Measurements from ENCODE around the gene IRX2. TPM values are rescaled to one million over a fixed set of nuclear protein-coding genes. Genes with fewer than 3 reads are reported as not detected.

The IRX2 gene
- total RNA-seq, 1 donor from 2014 or later, result 9.1 TPM

- Mint-ChIP-seq H3K27ac (ENCODE audit: unreplicated experiment) (no peak overlapping the region), H3K4me3 (ENCODE audit: unreplicated experiment) (no peak overlapping the region), H3K9me3 (ENCODE audit: low read depth) (no peaks in the 10 kb centered on the region), H3K27me3 (ENCODE audit: low read depth) (peaks cover 38% of the 10 kb centered on the region), H3K4me1 (ENCODE audit: low read depth) (no peaks in the 10 kb centered on the region), H3K36me3 (ENCODE audit: low read depth) (no peaks in the 10 kb centered on the region)
- no peak for DNase-seq (ENCODE audit: low spot score)
- TF ChIP-seq CTCF (IDR thresholded peaks at IDR 0.05), result no peak
Measured at GRCh38 chr5:2704111-2704510, 47.4 kb downstream of the IRX2 start.

- Mint-ChIP-seq H3K4me3 (ENCODE audit: unreplicated experiment) (no peak overlapping the region), H3K27ac (ENCODE audit: unreplicated experiment) (no peak overlapping the region), H3K9me3 (ENCODE audit: low read depth) (no peaks in the 10 kb centered on the region), H3K27me3 (ENCODE audit: low read depth) (peaks cover 38% of the 10 kb centered on the region), H3K36me3 (ENCODE audit: low read depth) (no peaks in the 10 kb centered on the region), H3K4me1 (ENCODE audit: low read depth) (no peaks in the 10 kb centered on the region)
- no peak for TF ChIP-seq CTCF (IDR thresholded peaks at IDR 0.05)
- DNase-seq (ENCODE audit: low spot score), result no peak
Measured at GRCh38 chr5:2703615-2704014, 47.9 kb downstream of the IRX2 start.

- H3K4me3 Mint-ChIP-seq (ENCODE audit: unreplicated experiment), result no peak overlapping the region
- H3K4me1 Mint-ChIP-seq (ENCODE audit: low read depth), result no peaks in the 10 kb centered on the region
- no peak for TF ChIP-seq CTCF (IDR thresholded peaks at IDR 0.05)
- H3K9me3 Mint-ChIP-seq (ENCODE audit: low read depth), result no peaks in the 10 kb centered on the region
- H3K36me3 Mint-ChIP-seq (ENCODE audit: low read depth), result no peaks in the 10 kb centered on the region
- no peak overlapping the region for H3K27ac Mint-ChIP-seq (ENCODE audit: unreplicated experiment)
- DNase-seq (ENCODE audit: low spot score), result no peak
- H3K27me3 Mint-ChIP-seq (ENCODE audit: low read depth), result peaks cover 38% of the 10 kb centered on the region
Measured at GRCh38 chr5:2703041-2703440, 48.4 kb downstream of the IRX2 start.

GRCh38 chr5:2702096-2702879, 49.2 kb downstream of the IRX2 start:
- no peak for TF ChIP-seq CTCF (IDR thresholded peaks at IDR 0.05)
- no peaks in the 10 kb centered on the region for H3K36me3 Mint-ChIP-seq (ENCODE audit: low read depth)
- no peaks in the 10 kb centered on the region for H3K9me3 Mint-ChIP-seq (ENCODE audit: low read depth)
- peaks cover 37% of the 10 kb centered on the region for H3K27me3 Mint-ChIP-seq (ENCODE audit: low read depth)
- H3K4me3 Mint-ChIP-seq (ENCODE audit: unreplicated experiment), result no peak overlapping the region
- no peaks in the 10 kb centered on the region for H3K4me1 Mint-ChIP-seq (ENCODE audit: low read depth)
- no peak overlapping the region for H3K27ac Mint-ChIP-seq (ENCODE audit: unreplicated experiment)
- no peak for DNase-seq (ENCODE audit: low spot score)

GRCh38 chr5:2701592-2701991, 49.9 kb downstream of the IRX2 start:
- Mint-ChIP-seq H3K4me1 (ENCODE audit: low read depth) (no peaks in the 10 kb centered on the region), H3K27me3 (ENCODE audit: low read depth) (peaks cover 31% of the 10 kb centered on the region), H3K9me3 (ENCODE audit: low read depth) (no peaks in the 10 kb centered on the region), H3K36me3 (ENCODE audit: low read depth) (no peaks in the 10 kb centered on the region), H3K4me3 (ENCODE audit: unreplicated experiment) (no peak overlapping the region), H3K27ac (ENCODE audit: unreplicated experiment) (no peak overlapping the region)
- TF ChIP-seq CTCF (IDR thresholded peaks at IDR 0.05), result no peak
- DNase-seq (ENCODE audit: low spot score), result no peak
